ENCODE data around the gene SELENOM.
"Not testable (repeated sequence)": the region's sequence is repeated elsewhere in the genome, so short reads cannot be mapped to it uniquely, and the experiment has no call there.

The SELENOM gene

DNA sequence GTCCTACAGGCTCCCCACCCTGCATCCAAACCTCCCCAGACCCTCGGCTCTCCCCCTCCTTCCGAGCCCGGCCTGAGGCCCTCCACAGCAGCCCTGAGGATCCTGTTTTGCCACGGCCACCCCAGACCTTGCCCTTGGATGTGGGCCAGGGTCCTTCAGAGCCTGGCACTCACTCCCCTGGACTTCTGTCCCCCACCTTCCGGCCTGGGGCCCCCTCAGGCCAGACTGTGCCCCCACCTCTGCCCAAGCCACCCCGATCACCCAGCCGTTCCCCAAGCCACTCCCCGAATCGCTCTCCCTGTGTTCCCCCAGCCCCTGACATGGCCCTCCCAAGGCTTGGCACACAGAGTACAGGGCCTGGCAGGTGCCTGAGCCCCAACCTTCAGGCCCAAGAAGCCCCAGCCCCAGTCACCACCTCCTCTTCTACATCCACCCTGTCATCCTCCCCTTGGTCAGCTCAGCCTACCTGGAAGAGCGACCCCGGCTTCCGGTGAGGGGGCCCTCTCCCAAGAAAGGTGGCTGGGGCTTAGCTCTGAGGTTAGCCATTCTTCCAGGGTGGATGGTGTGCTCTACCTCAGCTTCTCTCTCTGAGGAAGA lies 18.3 kb upstream of the SELENOM start:
- peaks cover 13% of the 10 kb centered on the region for H3K4me1 Mint-ChIP-seq (ENCODE audit: low read depth)
- H3K27me3 Mint-ChIP-seq, result peaks cover 7% of the 10 kb centered on the region
- intact Hi-C loops (cut with micrococcal nuclease), result no loop called here
- no peaks in the 10 kb centered on the region for H3K36me3 Mint-ChIP-seq (ENCODE audit: low read depth)
- H3K4me3 Mint-ChIP-seq, result no peak overlapping the region
- no peaks in the 10 kb centered on the region for H3K9me3 Mint-ChIP-seq
- H3K27ac Mint-ChIP-seq, result no peak overlapping the region

DNA sequence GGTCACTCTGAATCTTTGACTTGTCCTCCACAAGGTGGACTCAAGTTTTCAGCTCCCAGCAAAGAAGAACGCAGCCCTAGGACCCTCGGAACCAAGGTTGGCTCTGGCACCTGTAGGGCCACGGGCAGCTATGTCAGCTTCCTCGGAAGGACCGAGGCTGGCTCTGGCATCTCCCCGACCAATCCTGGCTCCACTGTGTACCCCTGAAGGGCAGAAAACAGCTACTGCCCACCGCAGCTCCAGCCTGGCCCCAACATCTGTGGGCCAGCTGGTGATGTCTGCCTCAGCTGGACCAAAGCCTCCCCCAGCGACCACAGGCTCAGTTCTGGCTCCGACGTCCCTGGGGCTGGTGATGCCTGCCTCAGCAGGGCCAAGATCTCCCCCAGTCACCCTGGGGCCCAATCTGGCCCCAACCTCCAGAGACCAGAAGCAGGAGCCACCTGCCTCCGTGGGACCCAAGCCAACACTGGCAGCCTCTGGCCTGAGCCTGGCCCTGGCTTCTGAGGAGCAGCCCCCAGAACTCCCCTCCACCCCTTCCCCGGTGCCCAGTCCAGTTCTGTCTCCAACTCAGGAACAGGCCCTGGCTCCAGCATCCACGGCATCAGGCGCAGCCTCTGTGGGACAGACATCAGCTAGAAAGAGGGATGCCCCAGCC lies 17.6 kb upstream of the SELENOM start:
- Mint-ChIP-seq H3K4me1 (ENCODE audit: low read depth) (peaks cover 13% of the 10 kb centered on the region), H3K36me3 (ENCODE audit: low read depth) (no peaks in the 10 kb centered on the region), H3K9me3 (no peaks in the 10 kb centered on the region), H3K4me3 (no peak overlapping the region), H3K27me3 (peaks cover 7% of the 10 kb centered on the region), H3K27ac (no peak overlapping the region)
- intact Hi-C loops (cut with micrococcal nuclease), result no loop called here

DNA sequence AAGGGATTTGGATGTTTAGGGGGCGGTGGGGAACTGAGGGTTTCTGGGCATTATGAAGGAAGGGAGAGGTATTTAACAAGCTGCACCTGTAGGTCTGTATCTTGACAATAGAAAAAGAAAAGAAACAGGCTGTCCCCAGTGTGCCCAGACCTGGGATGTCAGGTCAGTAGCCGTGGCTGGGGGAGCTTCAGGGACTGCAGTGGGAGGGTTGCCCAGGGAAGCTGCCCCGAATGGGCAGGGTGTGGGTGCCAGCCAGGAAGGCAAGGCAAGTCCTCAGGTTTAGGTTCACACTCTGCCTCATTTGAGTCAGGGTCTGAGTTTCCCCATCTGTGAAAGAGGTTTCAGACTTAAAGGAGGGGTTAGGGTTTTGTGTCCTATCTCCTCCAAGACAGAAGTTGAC lies 16.9 kb upstream of the SELENOM start:
- H3K4me3 Mint-ChIP-seq, result no peak overlapping the region
- H3K4me1 Mint-ChIP-seq (ENCODE audit: low read depth), result peaks cover 13% of the 10 kb centered on the region
- intact Hi-C loops (cut with micrococcal nuclease), result no loop called here
- H3K36me3 Mint-ChIP-seq (ENCODE audit: low read depth), result no peaks in the 10 kb centered on the region
- H3K27me3 Mint-ChIP-seq, result peaks cover 7% of the 10 kb centered on the region
- no peak overlapping the region for H3K27ac Mint-ChIP-seq
- no peaks in the 10 kb centered on the region for H3K9me3 Mint-ChIP-seq

DNA sequence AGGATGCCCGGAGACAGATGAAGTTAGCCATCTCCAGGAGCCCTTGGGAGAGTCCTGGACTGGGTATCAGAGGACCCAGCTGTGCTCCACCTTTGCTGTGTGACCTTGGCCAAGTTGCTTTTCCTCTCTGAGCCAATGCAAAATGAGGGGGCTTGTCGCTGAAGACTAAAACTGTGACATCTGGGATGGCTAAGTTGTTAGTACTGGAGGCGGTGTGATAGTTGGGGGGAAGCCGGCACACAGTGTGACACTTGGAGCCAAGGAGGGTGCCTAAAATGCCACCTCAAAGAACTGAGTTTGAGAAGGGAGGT lies 15.9 kb upstream of the SELENOM start:
- Mint-ChIP-seq H3K27me3 (peaks cover 7% of the 10 kb centered on the region), H3K9me3 (no peaks in the 10 kb centered on the region), H3K27ac (no peak overlapping the region), H3K36me3 (ENCODE audit: low read depth) (no peaks in the 10 kb centered on the region), H3K4me3 (peak overlapping the region; percentile 21), H3K4me1 (ENCODE audit: low read depth) (peaks cover 13% of the 10 kb centered on the region)
- intact Hi-C loops (cut with micrococcal nuclease), result no loop called here

DNA sequence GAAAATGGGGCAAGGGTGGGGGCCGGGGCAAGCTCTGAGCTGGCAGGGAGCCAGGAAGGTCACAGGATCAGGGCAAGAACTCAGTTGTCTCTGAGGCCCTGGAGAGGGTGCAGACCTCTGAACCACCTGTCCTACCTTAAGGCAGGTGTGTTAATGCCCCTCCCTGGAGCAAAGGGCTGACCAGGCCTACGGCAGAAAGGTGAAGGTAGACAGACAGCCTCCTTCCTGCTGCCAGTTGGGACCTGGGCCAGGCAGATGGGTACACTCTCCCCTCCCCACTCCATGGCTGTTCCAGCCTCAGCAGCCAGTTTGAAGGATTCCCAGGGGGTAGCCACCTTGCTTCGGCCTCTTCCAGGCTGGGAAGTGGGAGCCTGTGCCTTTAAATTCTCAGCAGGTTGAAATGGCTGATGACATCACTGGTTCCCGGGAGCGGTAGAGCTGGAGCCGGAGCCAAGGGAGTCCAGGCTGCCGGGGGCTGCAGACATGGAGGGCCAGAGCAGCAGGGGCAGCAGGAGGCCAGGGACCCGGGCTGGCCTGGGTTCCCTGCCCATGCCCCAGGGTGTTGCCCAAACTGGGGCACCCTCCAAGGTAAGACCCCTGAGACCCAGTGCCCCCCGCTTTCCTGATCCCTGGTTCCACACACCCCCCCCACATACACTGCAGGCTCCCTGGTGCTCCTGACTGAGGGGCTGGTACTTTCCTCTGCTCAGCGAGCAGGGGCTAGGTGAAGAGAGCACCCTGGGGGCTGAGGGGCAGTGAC lies 15.3 kb upstream of the SELENOM start, which contains the start of gene INPP5J:
Gene INPP5J, plus strand, starts transcription at position 435 of the 760 bp plus-strand sequence. Its CDS starts 49 bp downstream, at position 484.
- H3K36me3 Mint-ChIP-seq (ENCODE audit: low read depth), result no peaks in the 10 kb centered on the region
- intact Hi-C loops (cut with micrococcal nuclease), result no loop called here
- peaks cover 12% of the 10 kb centered on the region for H3K4me1 Mint-ChIP-seq (ENCODE audit: low read depth)
- H3K27me3 Mint-ChIP-seq, result peaks cover 7% of the 10 kb centered on the region
- H3K9me3 Mint-ChIP-seq, result no peaks in the 10 kb centered on the region
- H3K4me3 Mint-ChIP-seq, result peak within 1 kb of the TSS; percentile 21
- H3K27ac Mint-ChIP-seq, result no peak within 1 kb of the TSS

DNA sequence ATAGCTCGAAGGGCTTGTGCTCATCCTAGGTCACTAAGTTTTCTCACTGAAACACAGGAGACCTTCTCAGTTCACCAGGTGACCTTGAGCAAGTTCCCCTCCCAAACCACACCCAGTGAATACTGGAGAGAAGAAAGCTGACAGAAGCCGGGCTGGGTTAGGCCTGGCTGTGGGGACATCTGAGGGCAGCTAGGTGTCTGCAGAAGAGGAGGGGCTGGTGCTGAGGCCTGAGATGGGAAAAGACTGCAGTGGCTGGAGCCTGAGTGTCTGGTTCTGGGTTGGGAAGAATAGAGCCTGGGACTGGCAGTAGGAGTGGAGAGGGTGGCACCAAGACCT lies 14.8 kb upstream of the SELENOM start:
- H3K36me3 Mint-ChIP-seq (ENCODE audit: low read depth), result no peaks in the 10 kb centered on the region
- intact Hi-C loops (cut with micrococcal nuclease), result no loop called here
- no peak overlapping the region for H3K4me3 Mint-ChIP-seq
- H3K9me3 Mint-ChIP-seq, result no peaks in the 10 kb centered on the region
- H3K4me1 Mint-ChIP-seq (ENCODE audit: low read depth), result peaks cover 6% of the 10 kb centered on the region
- H3K27ac Mint-ChIP-seq, result no peak overlapping the region
- peaks cover 7% of the 10 kb centered on the region for H3K27me3 Mint-ChIP-seq

DNA sequence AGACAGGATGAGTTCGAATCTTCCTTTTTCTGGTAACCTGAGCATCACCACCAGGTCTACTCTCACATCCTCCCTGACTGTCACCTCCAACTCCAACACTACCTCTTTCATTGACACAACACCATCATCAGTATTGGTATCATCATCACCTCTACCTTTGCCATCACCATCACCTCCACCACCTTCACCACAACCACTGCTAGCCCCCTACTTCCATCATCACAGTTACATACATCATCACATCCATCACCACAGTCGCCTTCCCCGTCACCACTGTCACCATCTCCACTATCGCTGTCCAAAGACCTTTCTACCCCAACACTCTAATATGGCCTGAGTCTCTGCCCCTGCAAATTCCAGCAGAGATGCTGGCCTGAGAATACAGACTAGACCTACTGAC lies 14.0 kb upstream of the SELENOM start:
- Mint-ChIP-seq H3K4me1 (ENCODE audit: low read depth) (no peaks in the 10 kb centered on the region), H3K4me3 (no peak overlapping the region), H3K36me3 (ENCODE audit: low read depth) (no peaks in the 10 kb centered on the region), H3K27me3 (peaks cover 7% of the 10 kb centered on the region), H3K9me3 (no peaks in the 10 kb centered on the region), H3K27ac (no peak overlapping the region)
- intact Hi-C loops (cut with micrococcal nuclease), result no loop called here

DNA sequence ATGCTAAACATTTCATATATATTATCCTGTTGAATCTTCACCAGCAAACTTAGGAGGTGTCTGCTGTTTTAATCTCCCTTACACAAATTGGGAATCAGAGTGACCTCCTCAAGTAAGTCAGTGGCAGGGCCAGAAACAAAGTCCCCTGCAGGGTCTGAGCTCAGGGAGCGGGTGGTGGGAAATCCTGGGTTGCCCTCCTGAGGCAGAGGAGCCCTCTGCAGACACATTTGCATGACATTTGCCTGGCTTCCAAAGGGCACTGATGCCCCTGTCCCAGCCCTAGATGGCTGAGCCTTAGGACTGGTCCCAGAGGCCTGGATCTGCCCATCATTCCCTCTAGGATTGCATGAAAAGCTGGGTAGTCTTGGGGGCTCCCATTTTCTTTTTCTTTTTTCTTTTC lies 13.3 kb upstream of the SELENOM start:
- H3K4me1 Mint-ChIP-seq (ENCODE audit: low read depth), result no peaks in the 10 kb centered on the region
- intact Hi-C loops (cut with micrococcal nuclease), result no loop called here
- no peak overlapping the region for H3K27ac Mint-ChIP-seq
- peaks cover 7% of the 10 kb centered on the region for H3K27me3 Mint-ChIP-seq
- H3K4me3 Mint-ChIP-seq, result no peak overlapping the region
- no peaks in the 10 kb centered on the region for H3K36me3 Mint-ChIP-seq (ENCODE audit: low read depth)
- no peaks in the 10 kb centered on the region for H3K9me3 Mint-ChIP-seq

DNA sequence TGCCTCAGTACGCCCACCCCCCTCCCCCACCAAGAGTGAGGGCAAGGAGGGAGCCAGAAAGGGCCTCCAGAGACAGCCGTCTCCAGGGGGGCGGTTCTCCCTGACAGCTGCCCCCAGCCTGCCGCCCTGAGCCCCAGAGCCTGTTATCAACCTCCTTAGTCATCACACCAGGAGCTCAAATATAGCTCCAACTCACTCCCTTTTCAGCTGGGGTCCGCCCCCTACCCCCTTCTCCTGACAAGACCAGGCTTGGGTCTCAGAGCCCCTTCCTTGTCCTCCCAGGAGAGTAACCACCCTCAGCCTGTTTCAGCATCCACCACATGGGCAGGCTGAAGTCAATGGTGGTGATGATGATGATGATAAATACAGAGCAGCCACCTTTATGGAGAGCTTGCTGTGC lies 12.9 kb upstream of the SELENOM start:
- Mint-ChIP-seq H3K27me3 (peaks cover 5% of the 10 kb centered on the region), H3K9me3 (no peaks in the 10 kb centered on the region), H3K27ac (no peak overlapping the region), H3K4me3 (no peak overlapping the region), H3K36me3 (ENCODE audit: low read depth) (no peaks in the 10 kb centered on the region), H3K4me1 (ENCODE audit: low read depth) (no peaks in the 10 kb centered on the region)
- intact Hi-C loops (cut with micrococcal nuclease), result no loop called here

DNA sequence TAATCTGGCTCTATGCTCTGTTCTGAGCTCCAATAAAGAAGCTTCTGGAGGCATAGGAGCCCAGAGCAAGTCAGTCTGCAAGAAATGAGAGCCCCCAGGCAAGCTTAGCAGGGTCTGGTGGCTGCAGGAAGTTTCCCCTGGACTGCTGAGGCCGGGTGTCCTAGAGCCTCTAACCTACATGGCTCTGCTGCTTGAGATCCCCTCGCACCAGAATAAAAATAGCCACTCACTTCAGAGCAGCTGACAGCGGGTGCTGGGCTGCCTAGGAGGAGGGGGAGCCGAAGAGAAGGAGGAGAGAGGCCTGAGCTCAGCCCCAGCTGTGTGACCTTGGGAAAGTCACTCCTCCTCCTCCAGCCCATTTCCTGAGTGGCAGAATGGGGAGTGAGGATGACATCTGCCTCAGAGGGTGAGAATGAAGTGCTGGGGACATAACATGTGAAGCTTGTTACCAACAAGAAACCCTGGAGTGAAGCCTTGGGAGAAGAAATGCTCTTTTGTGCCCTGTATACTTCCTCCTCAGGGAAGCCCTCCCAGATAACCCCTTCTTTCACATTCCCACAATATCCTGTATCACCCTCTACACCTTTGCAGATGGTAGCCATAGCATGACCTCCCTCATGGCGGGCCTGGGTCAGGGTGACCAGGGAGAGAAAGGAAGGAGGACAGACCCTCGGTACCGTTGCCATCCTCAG lies 11.8 kb upstream of the SELENOM start:
- Mint-ChIP-seq H3K27ac (no peak overlapping the region), H3K9me3 (no peaks in the 10 kb centered on the region), H3K36me3 (ENCODE audit: low read depth) (no peaks in the 10 kb centered on the region), H3K27me3 (peaks cover 2% of the 10 kb centered on the region), H3K4me1 (ENCODE audit: low read depth) (no peaks in the 10 kb centered on the region), H3K4me3 (no peak overlapping the region)
- intact Hi-C loops (cut with micrococcal nuclease), result no loop called here

DNA sequence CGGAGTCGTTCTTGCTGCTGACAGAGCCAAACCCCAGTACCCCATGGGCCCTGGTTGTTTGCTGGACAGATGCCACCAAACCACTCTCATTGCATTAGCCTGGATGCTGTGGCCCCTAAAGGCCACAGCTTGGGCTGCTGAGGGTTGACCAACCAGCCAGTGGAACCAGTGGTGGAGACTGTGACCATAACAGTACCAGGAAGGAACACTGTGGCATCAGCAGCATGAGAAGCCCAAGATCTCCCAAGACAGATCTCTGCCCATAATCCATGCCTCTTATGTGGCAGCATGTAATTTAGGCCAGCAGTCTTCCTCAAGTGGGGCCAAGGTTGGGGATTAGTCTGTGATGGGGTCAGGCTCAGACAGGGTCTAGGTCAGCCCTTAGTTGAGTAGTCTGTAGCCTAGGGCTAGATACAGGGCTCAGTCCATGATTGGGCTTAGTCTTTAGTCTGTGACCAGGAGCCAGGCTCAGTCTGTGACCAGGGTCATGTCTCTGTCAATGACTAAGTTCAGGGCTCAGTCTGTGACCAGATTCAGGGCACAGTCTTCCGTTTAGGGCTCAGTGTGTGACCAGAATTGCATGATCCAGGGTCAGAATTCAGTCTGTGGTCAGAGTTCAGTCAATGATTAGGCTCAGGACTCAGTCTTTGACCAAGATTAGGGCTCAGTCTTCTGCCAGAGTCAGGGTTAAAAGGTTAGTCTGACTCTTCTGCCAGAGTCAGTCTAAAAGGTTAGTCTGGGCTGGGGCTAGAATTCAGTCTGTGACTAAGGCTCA lies 10.9 kb upstream of the SELENOM start:
- Mint-ChIP-seq H3K4me1 (ENCODE audit: low read depth) (no peaks in the 10 kb centered on the region), H3K36me3 (ENCODE audit: low read depth) (no peaks in the 10 kb centered on the region), H3K9me3 (no peaks in the 10 kb centered on the region), H3K27ac (no peak overlapping the region), H3K4me3 (no peak overlapping the region), H3K27me3 (peaks cover under 1% of the 10 kb centered on the region)
- intact Hi-C loops (cut with micrococcal nuclease), result no loop called here

DNA sequence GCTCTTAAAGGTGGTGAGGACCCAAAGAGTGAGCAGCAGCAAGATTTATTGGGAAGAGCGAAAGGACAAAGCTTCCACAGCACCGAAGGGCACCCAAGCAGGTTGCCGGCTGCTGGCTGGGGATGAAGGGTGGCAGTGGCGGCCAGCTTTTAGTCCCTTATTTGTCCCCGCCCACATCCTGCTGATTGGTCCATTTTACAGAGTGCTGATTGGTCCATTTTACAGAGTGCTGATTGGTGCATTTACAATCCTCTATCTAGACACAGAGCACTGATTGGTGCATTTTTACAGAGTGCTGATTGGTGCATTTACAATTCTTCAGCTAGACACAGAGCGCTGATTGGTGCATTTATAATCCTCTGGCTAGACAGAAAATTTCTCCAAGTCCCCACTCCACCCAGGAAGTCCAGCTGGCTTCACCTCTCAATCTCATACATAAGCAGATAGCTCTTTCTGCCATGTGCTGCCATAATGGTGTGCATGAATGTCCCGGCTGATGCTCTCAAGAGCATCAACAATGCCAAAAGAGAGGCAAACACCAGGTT lies 5.3 kb upstream of the SELENOM start:
- H3K4me1 Mint-ChIP-seq (ENCODE audit: low read depth); H3K9me3 Mint-ChIP-seq; intact Hi-C loops (cut with micrococcal nuclease); H3K36me3 Mint-ChIP-seq (ENCODE audit: low read depth); H3K4me3 Mint-ChIP-seq; H3K27ac Mint-ChIP-seq: not testable (repeated sequence)
- peaks cover 10% of the 10 kb centered on the region for H3K27me3 Mint-ChIP-seq

DNA sequence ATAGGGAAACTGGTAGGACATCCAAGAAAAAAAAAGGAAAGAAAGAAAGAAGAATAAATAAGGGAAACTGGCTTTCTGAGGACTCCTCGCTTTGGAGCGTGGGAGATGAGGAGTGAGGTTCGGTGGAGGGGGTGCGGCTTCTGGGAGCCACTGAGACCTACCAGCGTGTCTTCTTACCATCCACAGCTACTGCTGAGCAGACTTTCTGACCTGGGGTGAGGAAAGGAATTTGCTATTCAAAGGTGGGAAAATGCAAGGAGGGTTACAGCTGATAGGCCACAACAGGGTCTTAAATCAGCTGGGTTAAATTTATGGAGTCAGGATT lies 488 bp upstream of the SELENOM start:
- Mint-ChIP-seq H3K27me3 (peaks cover 22% of the 10 kb centered on the region), H3K4me1 (ENCODE audit: low read depth) (peaks cover 13% of the 10 kb centered on the region), H3K27ac (peak overlapping the region; percentile 47), H3K9me3 (peaks cover 6% of the 10 kb centered on the region), H3K36me3 (ENCODE audit: low read depth) (no peaks in the 10 kb centered on the region), H3K4me3 (peak overlapping the region; percentile 75)
- intact Hi-C loops (cut with micrococcal nuclease), result loop anchor here (1.0 to 5.0 kb wide), 3 partner anchors 39 to 123 kb away; partner anchors contain the start of gene LIMK2
